NCI-H187 treated with DMSO at 0.1 percent for 48 hours (cell line): ENCODE data around the gene RAB6B.
A peak's percentile ranks its signal among the peaks of the same experiment; 100 is the strongest.
"Not testable (repeated sequence)": the region's sequence is repeated elsewhere in the genome, so short reads cannot be mapped to it uniquely, and the experiment has no call there.

Experiments used
- DNase-seq: peaks from one replicate; lab custom pipeline; 2025; lab: John Stamatoyannopoulos, UW

RAB6B gene

DNA sequence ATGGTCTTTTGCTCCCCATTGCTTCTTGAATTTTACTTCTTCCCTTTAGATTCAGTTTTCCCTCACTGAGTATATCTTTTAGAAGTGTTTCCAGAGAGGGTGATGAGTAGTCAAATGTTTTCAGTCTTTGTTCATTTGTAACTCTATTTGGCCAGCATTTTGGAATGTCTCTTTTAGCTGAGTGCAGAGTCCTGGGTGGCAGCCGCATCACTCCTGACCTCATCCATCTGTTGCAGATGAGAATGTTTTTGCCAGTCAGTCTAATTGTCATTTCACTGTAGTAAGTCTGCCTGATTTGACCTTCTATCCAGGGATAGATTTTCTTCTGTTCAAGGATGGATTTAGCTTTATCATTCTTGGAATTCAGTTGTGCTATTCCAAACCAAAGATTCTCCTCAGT lies 82.8 kb downstream of the RAB6B start:
- DNase-seq = no peak

DNA sequence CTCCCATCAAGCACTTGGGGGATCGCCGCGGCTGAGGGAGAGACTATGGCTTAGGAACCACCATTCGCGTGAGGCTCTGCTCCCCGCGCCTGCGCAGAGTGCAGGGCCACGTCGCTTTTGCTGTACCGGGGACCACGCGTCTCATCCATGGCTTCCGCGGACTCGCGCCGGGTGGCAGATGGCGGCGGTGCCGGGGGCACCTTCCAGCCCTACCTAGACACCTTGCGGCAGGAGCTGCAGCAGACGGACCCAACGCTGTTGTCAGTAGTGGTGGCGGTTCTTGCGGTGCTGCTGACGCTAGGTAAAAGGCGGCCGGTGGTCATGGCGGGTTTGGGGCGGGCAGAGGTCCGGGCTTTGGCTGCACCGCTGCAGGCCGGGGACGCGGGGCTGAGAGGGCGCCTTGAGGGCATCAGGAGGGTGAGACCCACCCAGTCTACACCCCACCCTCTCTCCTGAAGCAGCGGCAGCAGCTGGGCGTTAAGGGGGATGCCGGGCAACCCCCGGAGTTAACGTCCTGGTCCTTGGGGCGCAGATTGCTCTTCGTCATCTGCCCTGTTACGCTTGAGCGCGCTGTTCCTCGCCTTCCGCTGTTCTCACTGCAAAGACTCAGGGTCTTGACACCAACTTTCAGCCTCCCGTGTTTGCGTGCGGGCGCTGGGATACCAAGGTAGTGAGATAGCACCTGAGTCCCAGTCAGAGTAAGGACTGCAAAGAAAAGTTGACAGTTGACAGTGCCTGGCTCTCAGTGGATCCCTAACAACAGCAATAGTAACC lies 89.8 kb downstream of the RAB6B start, which contains the start of gene SRPRB:
SRPRB (plus strand) TSS at position 114 of the 774 bp plus-strand sequence; CDS start at position 148, 34 bp downstream.
- DNase-seq = peak; percentile 78

DNA sequence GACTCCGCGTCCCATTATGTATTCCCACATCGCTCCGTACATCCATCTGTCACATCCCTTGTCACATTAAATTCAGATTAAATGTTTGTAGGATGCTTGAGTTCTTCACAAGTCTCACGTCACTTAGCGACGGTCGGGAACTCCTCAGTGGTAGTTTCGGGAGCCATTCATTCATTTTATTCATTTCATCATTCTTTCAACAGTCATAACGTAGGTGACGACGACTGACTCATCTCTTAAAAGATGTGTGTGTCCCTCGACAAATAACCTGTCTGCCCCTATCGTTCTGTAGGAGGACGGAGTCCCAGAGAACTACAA lies 90.3 kb downstream of the RAB6B start:
- DNase-seq = no peak

DNA sequence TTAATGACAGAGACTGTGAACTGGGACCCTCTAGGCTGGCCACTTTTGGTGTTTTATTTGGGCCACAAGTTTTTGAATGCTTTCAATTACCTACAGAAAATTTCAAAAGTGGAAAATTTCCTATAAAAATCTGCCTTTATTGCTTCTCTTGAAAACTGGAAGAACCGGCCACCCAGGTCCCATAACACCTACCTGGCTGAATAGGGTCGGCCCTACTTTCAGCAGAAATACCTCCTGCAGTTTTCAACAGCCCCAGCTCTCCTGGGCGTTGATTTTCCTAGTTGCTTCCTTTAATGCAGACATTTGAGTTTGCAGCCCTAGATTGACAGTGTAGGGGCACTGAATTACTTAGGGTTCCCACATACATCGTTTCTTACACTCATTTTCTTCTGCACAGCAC lies 90.8 kb downstream of the RAB6B start:
- no peak for DNase-seq

DNA sequence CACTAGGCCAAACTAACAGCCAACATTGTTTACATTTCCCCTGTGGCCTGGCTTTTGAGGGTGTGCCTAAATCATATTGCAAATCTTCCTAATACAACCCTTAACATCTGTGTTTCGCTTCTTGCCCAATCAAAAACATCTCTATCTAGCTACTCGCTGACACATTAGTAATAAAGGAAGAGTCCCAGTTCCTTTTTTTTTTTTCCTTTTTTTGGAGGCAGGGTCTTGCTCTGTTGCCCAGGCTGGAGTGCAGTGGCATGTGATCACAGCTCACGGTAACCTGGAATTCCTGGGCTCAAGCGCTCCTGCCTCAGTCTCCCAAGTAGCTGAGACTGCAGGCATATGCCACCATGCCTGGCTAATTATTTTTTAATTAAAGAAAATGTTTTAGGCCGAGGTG lies 92.2 kb downstream of the RAB6B start:
- no peak for DNase-seq

DNA sequence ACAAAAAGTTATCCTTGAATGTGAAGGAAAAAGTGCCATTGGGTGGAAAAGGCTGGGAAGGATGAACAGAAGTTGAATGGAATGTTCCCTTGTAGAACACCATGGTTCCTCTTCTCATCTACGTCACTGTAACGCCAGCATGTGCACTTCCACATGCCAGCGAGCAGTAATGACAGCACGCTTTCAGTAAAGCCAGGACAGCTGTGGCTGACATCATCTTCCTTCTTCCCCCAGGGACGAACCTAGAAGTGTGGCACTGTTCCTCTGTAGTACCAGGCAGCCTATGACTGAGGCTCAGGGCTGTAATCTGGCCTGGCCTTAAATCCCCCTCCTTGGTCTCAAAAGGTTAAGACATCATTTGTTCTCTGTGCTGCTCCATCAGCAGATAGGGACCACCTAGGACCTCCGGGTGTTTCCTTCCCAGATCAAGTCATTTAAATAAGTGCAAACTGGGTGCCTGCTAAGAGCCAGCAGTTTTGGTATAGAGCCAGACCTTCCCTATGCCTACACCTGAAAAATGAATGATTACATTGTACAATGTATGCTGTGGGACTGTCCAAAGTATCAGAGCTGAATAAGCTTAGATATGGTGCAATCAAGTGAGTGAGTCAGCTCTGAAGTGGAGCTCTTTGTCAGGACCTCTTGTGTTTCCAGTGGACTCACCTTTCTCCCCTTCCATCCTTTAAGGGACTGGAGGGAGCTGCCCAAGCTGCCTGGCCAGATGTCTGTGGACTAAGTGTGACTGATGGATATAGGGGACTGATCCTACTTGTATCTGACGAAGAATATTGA lies 95.7 kb downstream of the RAB6B start:
- no peak for DNase-seq

- DNase-seq = no peak
These were observed 98.1 kb downstream of the RAB6B start for GRCh38 chr3:133797396-133798105.

GRCh38 chr3:133792171-133792763 lies 103.4 kb downstream of the RAB6B start:
- no peak for DNase-seq

GRCh38 chr3:133788024-133788423 lies 107.7 kb downstream of the RAB6B start:
- no peak for DNase-seq

DNA sequence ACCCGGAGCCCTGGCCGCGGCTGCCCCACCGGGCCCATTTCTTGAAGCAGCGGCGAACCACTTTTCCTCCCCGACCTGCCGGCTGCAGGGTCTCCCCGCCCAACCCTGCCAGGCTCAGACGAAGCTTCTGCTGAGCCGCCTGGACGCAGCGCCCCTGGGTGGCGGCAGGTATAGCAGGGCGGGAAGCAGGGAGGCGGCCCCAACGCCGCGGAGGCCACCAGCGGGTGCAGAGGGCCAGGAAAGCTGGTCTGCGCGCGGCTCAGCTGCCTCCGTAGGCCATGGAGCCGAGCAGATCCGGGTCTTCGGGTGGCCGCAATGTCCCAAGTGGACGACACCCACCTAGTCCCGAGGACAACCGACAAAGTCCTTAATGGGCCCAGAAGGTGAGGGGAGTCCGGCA lies 111.9 kb downstream of the RAB6B start:
- DNase-seq = no peak

GRCh38 chr3:133782454-133782853 lies 113.2 kb downstream of the RAB6B start:
- no peak for DNase-seq

DNA sequence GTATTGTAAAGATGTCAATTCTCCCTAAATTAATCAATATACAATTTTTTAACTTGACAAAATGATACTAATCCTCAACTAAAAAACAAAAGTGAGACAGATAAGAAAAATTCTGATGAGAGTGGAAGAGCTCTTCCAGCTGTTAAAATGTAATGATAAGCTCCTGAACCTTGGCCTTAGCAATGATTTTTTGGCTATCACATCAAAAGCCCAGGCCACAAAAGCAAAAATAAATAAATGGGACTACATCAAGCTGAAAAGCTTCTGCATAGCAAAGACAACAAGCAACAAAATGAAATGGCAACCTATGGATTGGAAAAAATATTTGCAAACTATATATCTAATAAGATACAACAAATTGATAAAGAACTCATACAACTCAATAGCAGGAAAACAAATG lies 114.1 kb downstream of the RAB6B start:
- DNase-seq = no peak

DNA sequence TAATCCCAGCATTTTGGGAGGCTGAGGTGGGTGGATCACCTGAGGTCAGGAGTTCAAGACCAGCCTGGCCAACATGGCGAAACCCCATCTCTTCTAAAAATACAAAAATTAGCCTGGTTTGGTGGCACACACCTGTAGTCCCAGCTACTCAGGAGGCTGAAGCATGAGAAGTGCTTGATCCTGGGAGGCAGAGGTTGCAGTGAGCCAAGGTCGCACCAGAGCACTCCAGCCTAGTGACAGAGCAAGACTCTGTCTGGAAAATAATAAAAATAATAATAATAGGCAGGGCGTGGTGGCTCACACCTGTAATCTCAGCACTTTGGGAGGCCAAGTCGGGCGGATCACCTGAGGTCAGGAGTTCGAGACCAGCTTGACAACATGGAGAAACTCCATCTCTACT lies 114.9 kb downstream of the RAB6B start:
- not testable (repeated sequence) for DNase-seq

DNA sequence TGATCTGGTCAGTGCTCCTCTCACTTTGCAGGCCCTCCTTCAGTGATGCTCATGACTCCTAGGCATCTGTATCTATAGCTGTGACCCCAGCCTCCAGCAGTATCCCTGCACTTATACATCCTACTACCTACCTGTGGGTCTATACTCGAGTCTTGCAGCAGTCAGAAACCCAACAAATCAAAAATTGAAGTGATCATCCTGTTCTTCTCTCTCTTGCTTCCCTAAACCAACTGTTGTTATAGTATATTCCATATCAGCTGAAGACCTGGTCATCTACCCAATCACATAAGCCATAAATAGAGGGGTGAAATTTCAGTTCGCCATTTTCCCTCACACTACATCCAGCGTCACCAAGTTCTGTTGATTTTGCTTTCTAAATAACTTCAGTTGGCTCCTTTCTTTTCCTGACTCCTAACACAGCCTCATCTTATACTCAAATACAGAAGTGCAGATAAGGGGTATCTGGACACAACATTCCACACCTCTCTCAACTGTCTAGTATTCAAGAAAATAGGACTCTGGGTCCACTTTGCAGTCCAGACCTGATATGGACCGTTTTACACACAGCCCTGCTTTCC lies 116.0 kb downstream of the RAB6B start:
- DNase-seq = no peak

GRCh38 chr3:133777807-133778568 lies 117.7 kb downstream of the RAB6B start:
- DNase-seq = no peak

DNA sequence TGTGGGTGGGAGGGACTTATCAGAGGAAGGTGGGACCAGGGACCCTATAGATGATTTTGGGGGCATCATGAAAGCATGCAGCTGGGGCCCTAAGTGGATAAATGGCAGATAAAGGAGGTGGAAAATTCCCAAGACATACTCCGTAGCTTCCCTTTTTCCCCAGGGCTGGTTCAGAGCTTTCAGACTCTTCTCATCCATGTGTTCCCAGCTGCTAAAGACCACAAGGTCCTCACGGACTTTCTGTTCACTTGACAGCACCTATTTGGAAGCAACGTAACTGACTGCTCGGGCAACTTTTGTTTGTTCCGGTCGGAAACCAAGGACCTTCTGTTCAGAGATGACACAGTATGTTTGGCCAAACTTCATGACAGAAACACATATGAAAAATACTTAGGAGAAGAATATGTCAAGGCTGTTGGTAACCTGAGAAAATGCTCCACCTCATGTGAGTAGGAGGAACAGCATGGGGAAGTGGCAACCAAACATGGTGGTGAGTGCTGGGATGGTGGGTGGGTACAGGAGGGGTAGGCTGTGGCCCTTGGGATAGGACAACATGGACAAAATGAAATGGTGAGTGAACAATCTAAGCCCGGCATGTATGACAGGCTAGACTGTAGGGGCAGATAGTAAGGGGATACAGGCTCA lies 118.8 kb downstream of the RAB6B start:
- DNase-seq = no peak

DNA sequence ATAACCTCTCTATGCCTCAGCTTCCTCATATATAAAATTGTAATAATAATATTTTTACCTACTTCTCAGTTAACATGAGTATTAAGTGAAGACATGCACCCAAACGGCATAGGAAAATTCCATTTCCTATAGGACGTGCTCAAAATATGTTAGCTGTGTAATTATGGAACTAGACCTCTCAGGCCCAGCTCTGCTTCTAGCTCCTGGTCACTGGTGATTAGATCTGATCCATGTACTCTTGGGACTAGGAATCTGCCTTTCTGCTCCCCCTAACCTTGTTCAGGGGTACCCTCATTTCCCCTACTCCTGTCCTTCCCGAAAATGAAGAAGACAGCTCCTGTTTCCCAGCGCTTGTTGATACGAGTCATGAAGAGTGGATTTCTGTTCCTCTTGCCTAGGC lies 119.8 kb downstream of the RAB6B start:
- DNase-seq = no peak

- DNase-seq = no peak
These were observed 120.4 kb downstream of the RAB6B start for GRCh38 chr3:133775309-133775708.
